Esophagus muscularis mucosa (tissue), 4 donors: ENCODE results near the gene ALG11. TPM values are rescaled to one million over a fixed set of nuclear protein-coding genes. Genes with fewer than 3 reads are reported as not detected.

ENCODE experiments used
- DNase-seq: peaks from one replicate; pipeline ENCODE4 v3.0.0-alpha.2; 2017; ENCODE audit errors: extremely low spot score
- H3K27ac ChIP-seq, 4 donors: fragments of 200-600 bp; sonication (generic); replicated peaks in 1 of 4; 1 replicate in 3 of 4; 2 replicates in 1 of 4; pipeline ENCODE4 v1.5.1; 2016 to 2019; ENCODE audit warnings: mild to moderate bottlenecking in 1 of 4
- H3K27me3 ChIP-seq, 4 donors: fragments of 200-600 bp; sonication (generic); one replicate each; pipeline versions ENCODE4 v1.5.1 to v1.6.0; 2016 to 2019
- H3K36me3 ChIP-seq, 4 donors: fragments of 200-600 bp; sonication (generic); one replicate each; pipeline ENCODE4 v1.5.1; 2016 to 2019
- H3K4me1 ChIP-seq, 4 donors: fragments of 200-600 bp; sonication (generic); one replicate each; pipeline ENCODE4 v1.5.1; 2016 to 2019
- H3K4me3 ChIP-seq, 4 donors: fragments of 200-600 bp; sonication (generic); 1 replicate in 2 of 4; 2 replicates in 2 of 4; pipeline ENCODE4 v1.5.1; 2016 to 2019; ENCODE audit warnings: mild to moderate bottlenecking in 4 of 4, moderate library complexity in 1 of 4
- H3K9me3 ChIP-seq, 4 donors: fragments of 200-600 bp; sonication (generic); 1 replicate in 3 of 4; 2 replicates in 1 of 4; pipeline ENCODE4 v1.5.1; 2016 to 2019
- EP300 ChIP-seq: sonication (generic); formaldehyde crosslinking; IDR thresholded peaks from one replicate; pipeline ENCODE4 v1.6.1; 2017; ENCODE audit warnings: antibody characterized with exemption
- POLR2A ChIP-seq: fragments of 450-650 bp; IDR thresholded peaks from one replicate; pipeline ENCODE4 v1.6.1; 2017; ENCODE audit warnings: antibody characterized with exemption, moderate library complexity, mild to moderate bottlenecking, low read depth
- POLR2AphosphoS5 ChIP-seq, 2 donors: sonication (generic); formaldehyde crosslinking; IDR thresholded peaks; one replicate each; pipeline ENCODE4 v1.6.1; 2017; ENCODE audit warnings: antibody characterized with exemption in 2 of 2
- WGBS: methylation state at CpG from one replicate; pipeline ENCODE4 v1.1.5; 2018; 5-methylcytosine and 5-hydroxymethylcytosine counted together
- intact Hi-C: fragments of 100-400 bp; cut with DNase I; formaldehyde crosslinking; loops from one replicate; pipeline ENCODE4 v1.15.1; 2023
- total RNA-seq, 4 donors: library from RNA; depleted of rRNA; stranded (reverse); fragments of >200 nt; gene quantifications; one replicate each; pipeline versions ENCODE4 v1.1.0 to v1.2.1, GENCODE V29; 2016
- TF ChIP-seq, protein P1 (sequence below), 3 experiments: fragments of 200-600 bp in 2 of 3; fragments of 450-650 bp in 1 of 3; sonication (generic) in 2 of 3; IDR thresholded peaks; one replicate each; pipeline ENCODE4 v1.5.1; 2017 to 2019; ENCODE audit warnings: antibody characterized with exemption in 3 of 3, mild to moderate bottlenecking in 2 of 3, moderate library complexity in 1 of 3

ALG11 gene, protein sequence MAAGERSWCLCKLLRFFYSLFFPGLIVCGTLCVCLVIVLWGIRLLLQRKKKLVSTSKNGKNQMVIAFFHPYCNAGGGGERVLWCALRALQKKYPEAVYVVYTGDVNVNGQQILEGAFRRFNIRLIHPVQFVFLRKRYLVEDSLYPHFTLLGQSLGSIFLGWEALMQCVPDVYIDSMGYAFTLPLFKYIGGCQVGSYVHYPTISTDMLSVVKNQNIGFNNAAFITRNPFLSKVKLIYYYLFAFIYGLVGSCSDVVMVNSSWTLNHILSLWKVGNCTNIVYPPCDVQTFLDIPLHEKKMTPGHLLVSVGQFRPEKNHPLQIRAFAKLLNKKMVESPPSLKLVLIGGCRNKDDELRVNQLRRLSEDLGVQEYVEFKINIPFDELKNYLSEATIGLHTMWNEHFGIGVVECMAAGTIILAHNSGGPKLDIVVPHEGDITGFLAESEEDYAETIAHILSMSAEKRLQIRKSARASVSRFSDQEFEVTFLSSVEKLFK
- 10 to 100 TPM; 12.4 to 21.7 (median 16.3) TPM for total RNA-seq

DNA sequence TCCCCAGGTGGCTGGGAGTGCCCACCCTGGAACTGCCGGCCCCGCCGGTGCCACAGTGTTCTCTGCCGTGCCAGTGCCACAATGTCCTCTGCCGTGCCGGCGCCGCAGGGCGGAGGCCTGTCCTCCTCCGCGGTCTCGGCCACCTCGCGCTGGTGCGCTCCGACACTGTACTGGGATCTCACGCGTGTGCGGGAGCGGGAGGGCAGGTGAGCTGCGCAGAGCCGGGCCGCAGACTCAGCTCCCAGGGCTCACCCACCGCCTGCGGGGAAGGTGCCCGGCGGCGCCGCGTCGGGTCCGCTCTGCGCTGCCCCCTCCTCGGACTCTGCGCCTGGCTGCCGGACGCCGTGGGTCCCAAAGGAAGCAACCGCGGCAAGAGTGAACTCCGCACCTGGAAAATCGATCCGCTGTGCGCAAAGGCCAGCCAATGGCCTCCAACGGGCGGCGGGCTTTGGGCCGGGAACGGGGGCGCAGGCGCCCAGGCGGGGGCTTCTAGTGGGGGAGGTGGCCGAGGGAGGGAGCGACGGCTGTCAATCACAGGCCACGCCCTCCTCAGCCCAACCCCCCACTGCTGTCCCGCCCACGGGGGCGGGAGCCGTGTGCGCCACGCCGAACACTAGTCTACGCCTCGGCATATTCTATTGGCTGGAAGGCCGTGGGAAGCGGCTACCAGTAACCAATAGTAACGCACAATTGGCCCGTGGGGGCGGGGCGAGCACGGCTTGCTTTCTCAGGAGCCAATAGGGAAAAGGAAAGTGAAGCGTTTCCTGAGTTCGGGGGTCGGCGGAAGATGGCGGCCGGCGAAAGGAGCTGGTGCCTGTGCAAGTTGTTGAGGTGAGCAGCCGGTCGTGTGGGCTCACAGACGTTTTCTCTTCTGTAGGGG, at the start of gene ALG11:
Gene ALG11, plus strand, starts transcription at position 767 of the 880 bp plus-strand sequence. Its CDS starts 21 bp downstream, at position 788.
- intact Hi-C loops: no loop called here
- H3K36me3 ChIP-seq: peaks cover 0 to 8% (median 6%) of the 10 kb centered on the region in 4 donors
- peak; percentile 100 for DNase-seq
- 0% methylated on average over 18 of the region's 82 CpGs for WGBS
- TF ChIP-seq EP300 (no peak), POLR2AphosphoS5 (IDR thresholded peaks at IDR 0.05) (peak; percentile 79 to 83)
- no peaks in the 10 kb centered on the region for H3K27me3 ChIP-seq
- peaks cover 15 to 45% (median 27%) of the 10 kb centered on the region in 4 donors for H3K4me1 ChIP-seq
- no peaks in the 10 kb centered on the region for H3K9me3 ChIP-seq
- H3K27ac ChIP-seq: peak within 1 kb of the TSS; percentile 73 to 82 (median 80)
- H3K4me3 ChIP-seq: peak within 1 kb of the TSS; percentile 90 to 98 (median 93)

DNA sequence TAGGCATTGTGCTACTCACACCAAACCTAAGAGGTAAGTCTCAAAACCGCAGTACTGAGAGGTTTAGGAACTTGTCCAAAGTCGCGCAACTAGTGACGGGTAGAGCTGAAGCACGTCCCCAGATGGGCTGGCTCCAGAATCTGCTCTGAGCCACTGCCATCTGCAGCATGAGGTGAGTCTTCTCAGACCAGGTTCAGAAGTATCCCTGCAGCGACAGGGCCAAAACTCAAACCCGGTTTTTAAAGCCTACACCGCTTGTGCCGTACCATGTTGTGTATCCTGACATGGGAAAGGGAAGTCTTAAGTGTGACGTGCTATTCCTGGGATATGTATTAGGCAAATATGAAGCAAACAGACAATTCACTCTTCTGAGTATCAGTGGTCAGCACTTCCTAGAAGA, 46.0 kb upstream of the ALG11 start:
- WGBS: 92% methylated on average over 10 of the region's 10 CpGs
- DNase-seq: peak; percentile 75
- Histone ChIP-seq H3K36me3 (peaks cover 0 to 47% (median 0%) of the 10 kb centered on the region in 4 donors), H3K27me3 (no peaks in the 10 kb centered on the region), H3K9me3 (no peaks in the 10 kb centered on the region), H3K27ac (no peak overlapping the region), H3K4me3 (no peak overlapping the region), H3K4me1 (no peaks in the 10 kb centered on the region)
- TF ChIP-seq, protein P1, sequence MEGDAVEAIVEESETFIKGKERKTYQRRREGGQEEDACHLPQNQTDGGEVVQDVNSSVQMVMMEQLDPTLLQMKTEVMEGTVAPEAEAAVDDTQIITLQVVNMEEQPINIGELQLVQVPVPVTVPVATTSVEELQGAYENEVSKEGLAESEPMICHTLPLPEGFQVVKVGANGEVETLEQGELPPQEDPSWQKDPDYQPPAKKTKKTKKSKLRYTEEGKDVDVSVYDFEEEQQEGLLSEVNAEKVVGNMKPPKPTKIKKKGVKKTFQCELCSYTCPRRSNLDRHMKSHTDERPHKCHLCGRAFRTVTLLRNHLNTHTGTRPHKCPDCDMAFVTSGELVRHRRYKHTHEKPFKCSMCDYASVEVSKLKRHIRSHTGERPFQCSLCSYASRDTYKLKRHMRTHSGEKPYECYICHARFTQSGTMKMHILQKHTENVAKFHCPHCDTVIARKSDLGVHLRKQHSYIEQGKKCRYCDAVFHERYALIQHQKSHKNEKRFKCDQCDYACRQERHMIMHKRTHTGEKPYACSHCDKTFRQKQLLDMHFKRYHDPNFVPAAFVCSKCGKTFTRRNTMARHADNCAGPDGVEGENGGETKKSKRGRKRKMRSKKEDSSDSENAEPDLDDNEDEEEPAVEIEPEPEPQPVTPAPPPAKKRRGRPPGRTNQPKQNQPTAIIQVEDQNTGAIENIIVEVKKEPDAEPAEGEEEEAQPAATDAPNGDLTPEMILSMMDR (IDR thresholded peaks at IDR 0.05): no peak
- TF ChIP-seq EP300: no peak
- TF ChIP-seq POLR2A: no peak
- no peak for TF ChIP-seq POLR2AphosphoS5 (IDR thresholded peaks at IDR 0.05)
- intact Hi-C loops: no loop called here

DNA sequence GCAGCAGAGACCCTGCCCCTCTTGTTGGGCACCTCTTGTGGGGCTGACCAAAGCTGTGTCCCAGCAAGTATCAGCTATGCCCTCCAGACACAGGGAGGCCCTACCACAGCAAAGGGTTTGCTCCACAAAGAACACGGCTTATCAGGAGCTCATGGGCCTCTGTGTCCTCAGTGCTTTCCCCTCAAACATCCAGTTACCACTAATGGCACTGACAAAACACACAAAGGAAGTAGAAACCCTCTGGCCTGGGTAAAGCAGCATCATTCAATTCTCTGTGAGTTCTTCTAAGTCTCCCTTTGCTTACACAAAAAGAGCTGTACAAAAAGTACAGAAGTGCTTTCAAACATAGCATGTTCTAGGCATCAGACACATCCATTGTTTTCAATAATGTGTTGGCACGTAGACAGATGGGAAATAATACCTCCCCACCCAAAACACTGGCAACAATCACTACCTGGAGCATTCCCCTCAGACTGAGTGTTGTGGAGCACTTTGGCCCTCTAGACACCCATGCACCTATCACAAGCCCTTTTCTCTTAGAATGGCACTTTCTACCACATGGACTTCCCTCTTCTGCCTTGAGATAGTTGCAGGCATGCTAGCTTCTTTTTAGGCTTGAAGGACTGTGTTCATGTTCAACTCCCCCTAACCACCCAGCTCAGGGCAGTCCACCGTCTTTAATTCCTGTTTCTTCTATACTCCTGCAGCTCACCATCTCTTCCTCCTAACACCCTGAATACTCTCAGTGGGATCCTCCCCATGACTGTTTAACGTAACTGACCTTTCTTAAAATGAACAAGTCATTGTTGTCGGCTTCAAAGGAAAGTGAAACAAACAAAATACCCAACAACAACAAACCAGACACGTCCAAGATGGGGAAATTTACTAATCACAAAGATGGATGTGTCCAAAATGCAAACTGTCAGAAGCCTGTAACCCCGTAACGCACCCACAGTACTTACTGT, 44.4 kb upstream of the ALG11 start:
- peak; percentile 81 for DNase-seq
- peaks cover 0 to 39% (median 0%) of the 10 kb centered on the region in 4 donors for H3K36me3 ChIP-seq
- TF ChIP-seq POLR2A: no peak
- TF ChIP-seq POLR2AphosphoS5 (IDR thresholded peaks at IDR 0.05): no peak
- no peak for TF ChIP-seq EP300
- TF ChIP-seq, protein P1 (IDR thresholded peaks at IDR 0.05): no peak
- H3K9me3 ChIP-seq: no peaks in the 10 kb centered on the region
- H3K27me3 ChIP-seq: no peaks in the 10 kb centered on the region
- intact Hi-C loops: no loop called here
- no peaks in the 10 kb centered on the region for H3K4me1 ChIP-seq
- H3K27ac ChIP-seq: peak overlapping the region in 3 of 4 donors; percentile 3 to 46 (median 46)
- H3K4me3 ChIP-seq: no peak overlapping the region
- WGBS: 84% methylated on average over 8 of the region's 8 CpGs

DNA sequence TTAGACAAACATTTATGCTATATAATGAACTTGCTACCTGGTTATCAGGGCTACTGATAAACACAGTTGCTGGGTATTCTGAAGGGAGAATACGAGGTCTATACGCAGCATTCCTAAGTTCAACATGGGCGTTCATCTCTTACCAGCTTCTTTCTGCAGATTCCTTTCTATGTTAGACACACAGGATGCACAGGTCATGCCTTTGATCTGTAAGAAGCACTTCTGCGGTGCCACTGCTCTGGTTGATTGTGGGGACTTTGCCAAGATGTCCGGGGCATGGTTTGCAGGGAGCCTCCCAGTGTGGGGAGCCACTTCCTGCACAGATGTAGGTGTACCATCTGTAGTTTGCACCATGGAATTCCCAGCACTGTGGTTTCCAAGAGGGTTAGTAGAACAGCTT, 41.8 kb upstream of the ALG11 start:
- 88% methylated on average over 5 of the region's 5 CpGs for WGBS

More for the DNA sequence above, 41.8 kb upstream of the ALG11 start:
- no peaks in the 10 kb centered on the region for H3K27me3 ChIP-seq
- H3K4me3 ChIP-seq: no peak overlapping the region
- H3K9me3 ChIP-seq: no peaks in the 10 kb centered on the region
- intact Hi-C loops: no loop called here
- H3K4me1 ChIP-seq: no peaks in the 10 kb centered on the region
- no peak overlapping the region for H3K27ac ChIP-seq
- TF ChIP-seq POLR2AphosphoS5 (IDR thresholded peaks at IDR 0.05) (no peak), POLR2A (no peak), EP300 (no peak)
- TF ChIP-seq, protein P1 (IDR thresholded peaks at IDR 0.05): no peak
- no peak for DNase-seq
- peaks cover 0 to 50% (median 6%) of the 10 kb centered on the region in 4 donors for H3K36me3 ChIP-seq
